Loucy (cell line): ENCODE results near the gene TMIE.

ENCODE experiments used
- H2AFZ ChIP-seq: fragments of 200-600 bp; sonication (generic); 2 replicates; pipeline ENCODE4 v1.6.0; 2016; ENCODE audit warnings: antibody characterized with exemption, mild to moderate bottlenecking, low read length, moderate library complexity
- H3F3A ChIP-seq: fragments of 200-600 bp; 2 replicates; pipeline ENCODE4 v1.6.0; 2016; ENCODE audit warnings: antibody characterized with exemption, low read depth, mild to moderate bottlenecking
- H3K27me3 ChIP-seq: fragments of 200-600 bp; sonication (generic); 2 replicates; pipeline ENCODE4 v1.6.1; 2014; ENCODE audit warnings: low read length, mild to moderate bottlenecking; ENCODE audit not compliant: insufficient read depth, poor library complexity, severe bottlenecking
- H3K36me3 ChIP-seq: fragments of 200-600 bp; sonication (generic); 2 replicates; pipeline ENCODE4 v1.6.1; 2016; ENCODE audit warnings: low read length; ENCODE audit not compliant: insufficient read depth
- H3K4me1 ChIP-seq: fragments of 200-600 bp; sonication (generic); 2 replicates; pipeline ENCODE4 v1.5.1; 2014; ENCODE audit warnings: low read length, mild to moderate bottlenecking; ENCODE audit not compliant: insufficient read depth, poor library complexity, severe bottlenecking
- H3K4me2 ChIP-seq: fragments of 200-600 bp; sonication (generic); 2 replicates; pipeline ENCODE4 v1.6.0; 2014; ENCODE audit warnings: antibody characterized with exemption, low read length, low read depth, mild to moderate bottlenecking; ENCODE audit not compliant: poor library complexity, severe bottlenecking
- H3K4me3 ChIP-seq: fragments of 200-600 bp; sonication (generic); 2 replicates; pipeline ENCODE4 v1.5.1; 2014; ENCODE audit warnings: low read length, mild to moderate bottlenecking, mixed read lengths; ENCODE audit not compliant: poor library complexity, severe bottlenecking
- H3K79me2 ChIP-seq: fragments of 200-600 bp; sonication (generic); 2 replicates; pipeline ENCODE4 v1.6.1; 2014; ENCODE audit warnings: low read length; ENCODE audit not compliant: insufficient read depth
- H3K9ac ChIP-seq: fragments of 200-600 bp; sonication (generic); 2 replicates; pipeline ENCODE4 v1.6.0; 2014; ENCODE audit warnings: mild to moderate bottlenecking, low read depth, low read length, moderate library complexity; ENCODE audit not compliant: poor library complexity, severe bottlenecking
- H3K9me2 ChIP-seq: fragments of 200-600 bp; sonication (generic); replicated peaks from 2 replicates; pipeline ENCODE4 v1.6.1; 2016; ENCODE audit warnings: low read depth, low read length, mixed read lengths
- H3K9me3 ChIP-seq: fragments of 200-600 bp; sonication (generic); 2 replicates; pipeline ENCODE4 v1.6.1; 2014; ENCODE audit warnings: mild to moderate bottlenecking, antibody characterized with exemption, low read length, low read depth; ENCODE audit not compliant: insufficient read depth
- H4K20me1 ChIP-seq: fragments of 200-600 bp; sonication (generic); 2 replicates; pipeline ENCODE4 v1.6.0; 2014; ENCODE audit warnings: antibody characterized with exemption, low read length, mild to moderate bottlenecking; ENCODE audit not compliant: insufficient read depth, poor library complexity, severe bottlenecking
- CTCF ChIP-seq: fragments of 200-600 bp; sonication (generic); conservative IDR thresholded peaks from 2 replicates; pipeline ENCODE4 v1.5.1; 2014; ENCODE audit warnings: mild to moderate bottlenecking, antibody characterized with exemption, low read length
- EZH2phosphoT487 ChIP-seq: fragments of 200-600 bp; IDR thresholded peaks from 2 replicates; pipeline ENCODE4 v1.6.1; 2018; ENCODE audit warnings: antibody characterized with exemption, mild to moderate bottlenecking, moderate library complexity, borderline replicate concordance

Gene TMIE

DNA sequence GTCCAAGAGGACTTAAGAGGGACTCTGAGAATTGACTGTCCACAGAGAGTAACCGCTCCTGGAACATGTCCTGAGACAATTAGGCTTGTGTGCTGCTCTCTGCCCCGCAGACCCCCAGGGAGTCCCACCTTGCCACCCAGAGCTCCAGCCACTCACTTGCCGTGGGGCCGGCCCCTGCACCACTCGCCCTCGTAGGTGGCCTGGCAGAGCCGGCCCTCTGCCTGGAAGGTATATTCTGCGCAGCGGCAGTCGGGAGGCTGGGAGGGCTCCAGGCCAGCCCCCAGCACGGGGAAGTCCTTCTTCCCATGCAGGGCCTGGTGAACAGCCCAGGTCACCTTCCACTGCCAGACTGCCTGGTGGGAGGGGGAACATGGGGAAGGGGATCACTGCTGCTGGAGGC lies 18.2 kb upstream of the TMIE start:
- H3K36me3 ChIP-seq = no peaks in the 10 kb centered on the region
- no peaks in the 10 kb centered on the region for H4K20me1 ChIP-seq
- H3K4me2 ChIP-seq = no peak overlapping the region
- TF ChIP-seq EZH2phosphoT487 (no peak), CTCF (no peak)
- no peaks in the 10 kb centered on the region for H3K9me2 ChIP-seq
- no peaks in the 10 kb centered on the region for H3K9me3 ChIP-seq
- H3K4me1 ChIP-seq = no peaks in the 10 kb centered on the region
- H2AFZ ChIP-seq = no peak overlapping the region
- H3K79me2 ChIP-seq = no peaks in the 10 kb centered on the region
- H3F3A ChIP-seq = no peaks in the 10 kb centered on the region
- H3K27me3 ChIP-seq = no peaks in the 10 kb centered on the region
- H3K4me3 ChIP-seq = no peak overlapping the region
- no peak overlapping the region for H3K9ac ChIP-seq

GRCh38 chr3:46684891-46685290 lies 16.3 kb upstream of the TMIE start:
- H3F3A ChIP-seq = no peaks in the 10 kb centered on the region
- H3K9ac ChIP-seq = no peak overlapping the region
- H3K9me3 ChIP-seq = no peaks in the 10 kb centered on the region
- H3K9me2 ChIP-seq = no peaks in the 10 kb centered on the region
- no peaks in the 10 kb centered on the region for H4K20me1 ChIP-seq
- TF ChIP-seq EZH2phosphoT487 = no peak
- TF ChIP-seq CTCF = no peak
- no peaks in the 10 kb centered on the region for H3K36me3 ChIP-seq
- H3K4me3 ChIP-seq = no peak overlapping the region
- H2AFZ ChIP-seq = no peak overlapping the region
- H3K79me2 ChIP-seq = no peaks in the 10 kb centered on the region
- no peaks in the 10 kb centered on the region for H3K4me1 ChIP-seq
- no peak overlapping the region for H3K4me2 ChIP-seq
- H3K27me3 ChIP-seq = no peaks in the 10 kb centered on the region

GRCh38 chr3:46685446-46685845 lies 15.7 kb upstream of the TMIE start:
- H3K9me3 ChIP-seq = no peaks in the 10 kb centered on the region
- no peaks in the 10 kb centered on the region for H3F3A ChIP-seq
- H3K27me3 ChIP-seq = no peaks in the 10 kb centered on the region
- no peak overlapping the region for H3K9ac ChIP-seq
- no peaks in the 10 kb centered on the region for H3K36me3 ChIP-seq
- no peak overlapping the region for H2AFZ ChIP-seq
- H3K79me2 ChIP-seq = no peaks in the 10 kb centered on the region
- no peak overlapping the region for H3K4me3 ChIP-seq
- no peaks in the 10 kb centered on the region for H3K9me2 ChIP-seq
- H3K4me2 ChIP-seq = no peak overlapping the region
- no peaks in the 10 kb centered on the region for H4K20me1 ChIP-seq
- TF ChIP-seq CTCF (no peak), EZH2phosphoT487 (no peak)
- H3K4me1 ChIP-seq = no peaks in the 10 kb centered on the region
